GM12878 (cell line): ENCODE results near the gene SENP3. TPM values are rescaled to one million over a fixed set of nuclear protein-coding genes. Genes with fewer than 3 reads are reported as not detected.
A peak's percentile ranks its signal among the peaks of the same experiment; 100 is the strongest.

ENCODE experiments used
- ATAC-seq: fragments of 200-7000 bp; cut with Tn5 transposase; 3 replicates; pipeline ENCODE4 v1.9.1; 2020; ENCODE audit warnings: mild to moderate bottlenecking, moderate library complexity
- BruUV-seq: library from RNA; stranded (reverse); fragments of 400-500 nt; replicated peaks from 2 replicates; lab custom pipeline; 2021; lab: Mats Ljungman, UMichigan
- CTCF ChIA-PET: fragments of 300-600 bp; sonication (Branson Sonifier 250); formaldehyde crosslinking; extraction: SDS; loops from one replicate; lab custom pipeline; 2021; ENCODE audit warnings: inconsistent platforms; lab: Yijun Ruan, JAX
- POLR2A ChIA-PET: fragments of 350-600 bp; formaldehyde crosslinking; extraction: SDS; loops from one replicate; lab custom pipeline; 2021; ENCODE audit warnings: inconsistent platforms; lab: Charles Lee
- RAD21 ChIA-PET: fragments of 300-600 bp; sonication (Branson Sonifier 250); formaldehyde crosslinking; loops from one replicate; lab custom pipeline; 2023; ENCODE audit warnings: antibody characterized with exemption; ENCODE audit not compliant: unreplicated experiment; lab: Charles Lee
- SMC1A ChIA-PET: fragments of 300-600 bp; sonication (Branson Sonifier 250); formaldehyde crosslinking; loops from one replicate; lab custom pipeline; 2023; ENCODE audit not compliant: unreplicated experiment, uncharacterized antibody; lab: Charles Lee
- DNase-seq: peaks from one replicate; pipeline ENCODE4 v3.0.0-alpha.2; 2011; ENCODE audit warnings: low read depth, low spot score
- FAIRE-seq: peaks from 3 replicates; lab custom pipeline; 2011; peaks lifted over from hg19 to GRCh38; lab: Jason Lieb, UNC
- H2AFZ ChIP-seq: 2 replicates; pipeline ENCODE4 v1.6.0; 2011; ENCODE audit warnings: low read depth, low read length, control low read depth; ENCODE audit not compliant: control insufficient read depth
- H3K27ac ChIP-seq: 2 replicates; pipeline ENCODE4 v1.5.1; 2011; ENCODE audit warnings: control low read depth; ENCODE audit not compliant: control insufficient read depth, insufficient read depth
- H3K27me3 ChIP-seq, 2 experiments: replicated peaks in 1 of 2; 2 replicates each; pipeline versions ENCODE4 v1.6.0 to v1.6.1; 2011; ENCODE audit warnings: low read length in 1 of 2; ENCODE audit not compliant: control insufficient read depth in 2 of 2, insufficient read depth in 2 of 2
- H3K36me3 ChIP-seq, 2 experiments: 2 replicates each; pipeline ENCODE4 v1.5.1; 2011; ENCODE audit warnings: low read length in 1 of 2; ENCODE audit not compliant: control insufficient read depth in 2 of 2, insufficient read depth in 2 of 2
- H3K4me1 ChIP-seq: 2 replicates; pipeline ENCODE4 v1.6.1; 2011; ENCODE audit warnings: mild to moderate bottlenecking, low read length, moderate library complexity, mixed read lengths; ENCODE audit not compliant: control insufficient read depth, insufficient read depth
- H3K4me2 ChIP-seq: 2 replicates; pipeline ENCODE4 v1.6.0; 2011; ENCODE audit warnings: control low read depth; ENCODE audit not compliant: control insufficient read depth, insufficient read depth
- H3K4me3 ChIP-seq: fragments of 200-600 bp; sonication (generic); 2 replicates; pipeline ENCODE4 v1.5.1; 2016
- H3K79me2 ChIP-seq: 2 replicates; pipeline ENCODE4 v1.6.0; 2011; ENCODE audit warnings: low read length; ENCODE audit not compliant: control insufficient read depth, insufficient read depth
- H3K9ac ChIP-seq: 2 replicates; pipeline ENCODE4 v1.8.0; 2011; ENCODE audit warnings: low read length, control low read depth, mixed read lengths; ENCODE audit not compliant: control insufficient read depth, insufficient read depth
- H3K9me3 ChIP-seq: replicated peaks from 3 replicates; pipeline ENCODE4 v1.5.1; 2011; ENCODE audit warnings: mild to moderate bottlenecking, low read length; ENCODE audit not compliant: control insufficient read depth, insufficient read depth
- H4K20me1 ChIP-seq: 2 replicates; pipeline ENCODE4 v1.6.0; 2011; ENCODE audit not compliant: control insufficient read depth, insufficient read depth
- ATF3 ChIP-seq: IDR thresholded peaks from 2 replicates; pipeline ENCODE4 v1.6.1; 2011; ENCODE audit warnings: low read depth, mild to moderate bottlenecking, low read length, moderate library complexity, borderline replicate concordance; ENCODE audit errors: extremely low read depth
- CTCF ChIP-seq, 3 experiments: IDR thresholded peaks in 2 of 3; conservative IDR thresholded peaks in 1 of 3; 2 replicates each; pipeline ENCODE4 v1.5.1; 2011; ENCODE audit warnings: low read depth in 3 of 3, low read length in 3 of 3, mild to moderate bottlenecking in 3 of 3, control low read depth in 2 of 3, moderate library complexity in 2 of 3, inconsistent platforms in 1 of 3, mixed read lengths in 1 of 3; ENCODE audit not compliant: control insufficient read depth in 2 of 3, insufficient read depth in 1 of 3; ENCODE audit errors: extremely low read depth in 1 of 3
- HSF1 ChIP-seq: fragments of 150-350 bp; IDR thresholded peaks from 2 replicates; pipeline ENCODE4 v1.6.1; 2014; ENCODE audit warnings: mild to moderate bottlenecking, low read depth, low read length
- NFYA ChIP-seq: IDR thresholded peaks from 2 replicates; pipeline ENCODE4 v1.6.1; 2011; ENCODE audit warnings: low read depth, mild to moderate bottlenecking, low read length, improper control_type of control experiment, borderline replicate concordance
- SIN3A ChIP-seq: IDR thresholded peaks from 2 replicates; pipeline ENCODE4 v1.6.1; 2012; ENCODE audit warnings: low read depth, low read length, improper control_type of control experiment
- ZNF274 ChIP-seq: IDR thresholded peaks from one replicate; pipeline ENCODE4 v1.8.0; 2011; ENCODE audit not compliant: insufficient read length, insufficient read depth
- WGBS: methylation state at CpG from one replicate; pipeline ENCODE4 v1.1.6; 2016; ENCODE audit warnings: low lambda C conversion rate; ENCODE audit not compliant: insufficient replicate concordance, insufficient coverage; ENCODE audit errors: missing lambda C conversion rate; 5-methylcytosine and 5-hydroxymethylcytosine counted together
- in situ Hi-C: fragments of 300-500 bp; cut with MboI; formaldehyde crosslinking; loops from 9 replicates; pipeline ENCODE4 v1.14.3; 2018; ENCODE audit warnings: mixed read lengths
- intact Hi-C: fragments of 100-400 bp; cut with micrococcal nuclease; formaldehyde crosslinking; loops from one replicate; pipeline ENCODE4 v1.14.2; 2022; ENCODE audit not compliant: unreplicated experiment
- polyA plus RNA-seq, 11 experiments: library from polyadenylated mRNA; depleted of rRNA in 4 of 11; unstranded in 6 of 11; stranded (reverse) in 5 of 11; fragments of >200 nt; fragmentation: Nextera tagmentation in 4 of 11; fragmentation: Illumina TruSeq in 1 of 11; extraction: Ambion mirVana in 4 of 11; extraction: Trizol in 1 of 11; gene quantifications; 1 replicate in 1 of 11; 2 replicates in 10 of 11; pipeline versions ENCODE4 v1.2.1 to v1.2.3, GENCODE V29; 2011 to 2016; ENCODE audit warnings: inconsistent platforms in 2 of 11, missing spikeins in 2 of 11, low read depth in 1 of 11
- total RNA-seq, 4 experiments: library from RNA; depleted of rRNA in 3 of 4; stranded (reverse); fragments of >200 nt in 3 of 4; fragmentation: Illumina TruSeq in 1 of 4; extraction: Trizol in 1 of 4; gene quantifications; 2 replicates each; pipeline versions ENCODE4 v1.2.1 to v1.2.3, GENCODE V29; 2013 to 2021

SENP3 gene
- total and polyA plus RNA-seq, 10 of the 15 experiments (the other 5 are each of a cell fraction or from before 2014, with no cell fraction given): 1.8 to 113 (median 72.3) TPM

GRCh38 chr17:7583253-7584109 is 21.8 kb downstream of the SENP3 start, which contains the start of gene MPDU1 (continued):
- peak; percentile 46; the same call in 1 of the 2 replicates for TF ChIP-seq HSF1
- TF ChIP-seq NFYA: no peak
- TF ChIP-seq ATF3: no peak
- TF ChIP-seq ZNF274: no peak

- no peak overlapping the region for H3K9ac ChIP-seq
- ChIA-PET POLR2A (interaction anchor here (0.6 to 3.6 kb wide), 4 partner anchors 13 to 101 kb away, joined by 3 to 39 read pairs (median 9); partner anchors contain the start of genes TP53 and WRAP53), SMC1A (interaction anchor here (0.6 to 4.6 kb wide), 2 partner anchors 11 to 100 kb away, joined by 3 to 42 read pairs; partner anchors contain the start of genes TP53 and WRAP53), CTCF (interaction anchor here (0.6 to 1.3 kb wide), 3 partner anchors 26 to 216 kb away, joined by 3 to 7 read pairs (median 3); no protein-coding TSS in a partner anchor), RAD21 (interaction anchor here (0.9 to 4.0 kb wide), 2 partner anchors 100 to 231 kb away, joined by 5 to 43 read pairs; partner anchors contain the start of genes TP53 and WRAP53)
- DNase-seq: no peak
- H3K27me3 ChIP-seq: no peaks in the 10 kb centered on the region
- H3K79me2 ChIP-seq: peaks cover 28% of the 10 kb centered on the region
- H3K4me3 ChIP-seq: no peak overlapping the region
- H3K4me2 ChIP-seq: no peak overlapping the region
- no peaks in the 10 kb centered on the region for H3K9me3 ChIP-seq
- WGBS: 53% methylated on average over 9 of the region's 9 CpGs
- no peaks in the 10 kb centered on the region for H4K20me1 ChIP-seq
- FAIRE-seq: no peak
- peak in 2 of 3 experiments; percentile 18 to 22; a peak in 3 of 6 replicates for TF ChIP-seq CTCF (IDR thresholded peaks at IDR 0.05 in 2 of 3, conservative IDR thresholded peaks at IDR 0.05 in 1 of 3; ENCODE audit: control insufficient read depth in 2 of 3, extremely low read depth in 1 of 3, insufficient read depth in 1 of 3, low read depth in 3 of 3, low read length in 3 of 3)
- no peak for TF ChIP-seq SIN3A
- H3K36me3 ChIP-seq: peaks cover 5 to 9% of the 10 kb centered on the region in 2 experiments
- ATAC-seq: no peak
- no peak overlapping the region for H2AFZ ChIP-seq
- intact Hi-C loops (no loop called here), in situ Hi-C loops (no loop called here)
- peaks cover 19% of the 10 kb centered on the region for H3K4me1 ChIP-seq
- no peak overlapping the region for H3K27ac ChIP-seq
- no TSS peak for BruUV-seq
These were observed 25.1 kb downstream of the SENP3 start for GRCh38 chr17:7586673-7587419.
